Right lobe of liver (tissue), 4 donors: Measurements from ENCODE around the gene MTCP1.

Experiments used
- CTCF ChIP-seq, 4 donors: fragments of 200-600 bp in 3 of 4; fragments of 450-650 bp in 1 of 4; IDR thresholded peaks; one replicate each; pipeline versions ENCODE4 v1.5.1 to v1.8.0; 2016 to 2022; ENCODE audit warnings: antibody characterized with exemption in 4 of 4, mild to moderate bottlenecking in 2 of 4
- POLR2A ChIP-seq: fragments of 450-650 bp; IDR thresholded peaks from one replicate; pipeline ENCODE4 v1.6.1; 2017; ENCODE audit warnings: antibody characterized with exemption, mild to moderate bottlenecking
- donor health status: DM: no; HTN: no; CAD: no.
- donor health status: DM: no; HTN: no; CAD: no.
- donor health status: DM: no; HTN: yes; CAD: no.

GRCh38 chrX:155068165-155068564 lies 2.8 kb downstream of the MTCP1 start:
- TF ChIP-seq CTCF (IDR thresholded peaks at IDR 0.05) (no peak), POLR2A (no peak)
